Measurements from ENCODE around the gene TEX22.

- TF ChIP-seq JUND (IDR thresholded peaks at IDR 0.05): no peak
- no peak for TF ChIP-seq CTCF (IDR thresholded peaks at IDR 0.05; ENCODE audit: low read depth, low read length, missing input control)
- no peak for TF ChIP-seq YY1 (IDR thresholded peaks at IDR 0.05)
- TF ChIP-seq TAF1 (conservative IDR thresholded peaks at IDR 0.05): no peak
- TF ChIP-seq GABPA (IDR thresholded peaks at IDR 0.05 in 1 of 2, conservative IDR thresholded peaks at IDR 0.05 in 1 of 2): no peak
- no peak for TF ChIP-seq EGR1 (IDR thresholded peaks at IDR 0.05; ENCODE audit: low read depth in 2 of 2)
- TF ChIP-seq REST (IDR thresholded peaks at IDR 0.05): no peak
- TF ChIP-seq SP1 (IDR thresholded peaks at IDR 0.05): no peak
- no peak for TF ChIP-seq RXRA (IDR thresholded peaks at IDR 0.05)
- TF ChIP-seq MAX (IDR thresholded peaks at IDR 0.05): no peak
- TF ChIP-seq RAD21 (IDR thresholded peaks at IDR 0.05): no peak
Measured at GRCh38 chr14:105412771-105413543, 14.6 kb downstream of the TEX22 start.

All from liver (tissue), 3 donors.